Amygdala (tissue), 56 donors: ENCODE measurements around the gene PRSS33.

Experiments used
- DNase-seq, 56 donors: peaks; one replicate each; lab custom pipeline; 2025; lab: John Stamatoyannopoulos, UW

PRSS33 gene

GRCh38 chr16:2767140-2767731 is 20.1 kb downstream of the PRSS33 start:
- DNase-seq = no peak

- no peak for DNase-seq
Measured at GRCh38 chr16:2766430-2767139, 20.8 kb downstream of the PRSS33 start.

GRCh38 chr16:2765462-2766404 is 21.6 kb downstream of the PRSS33 start:
- DNase-seq = no peak

GRCh38 chr16:2764718-2765117 is 22.6 kb downstream of the PRSS33 start:
- DNase-seq = no peak

GRCh38 chr16:2763173-2763572 is 24.2 kb downstream of the PRSS33 start:
- no peak for DNase-seq

- no peak for DNase-seq
Measured at GRCh38 chr16:2762711-2763110, 24.6 kb downstream of the PRSS33 start.

- no peak for DNase-seq
Measured at GRCh38 chr16:2761886-2762583, 25.3 kb downstream of the PRSS33 start.

- no peak for DNase-seq
Measured at GRCh38 chr16:2761472-2761871, 25.9 kb downstream of the PRSS33 start.

- no peak for DNase-seq
Measured at GRCh38 chr16:2757344-2757743, 30.0 kb downstream of the PRSS33 start.

GRCh38 chr16:2756288-2757015 is 30.9 kb downstream of the PRSS33 start:
- DNase-seq = no peak

- no peak for DNase-seq
Measured at GRCh38 chr16:2755158-2755557, 32.2 kb downstream of the PRSS33 start.

- DNase-seq = peak in 1 of 56 donors; percentile 5
Measured at GRCh38 chr16:2753733-2754020, 33.7 kb downstream of the PRSS33 start.

- peak in 50 of 56 donors; percentile 44 to 99 (median 86) for DNase-seq
Measured at GRCh38 chr16:2752850-2753732, 34.3 kb downstream of the PRSS33 start.

- peak; percentile 61 to 99 (median 91) for DNase-seq
Measured at GRCh38 chr16:2752035-2752849, 35.1 kb downstream of the PRSS33 start, which contains the start of gene SRRM2. Gene SRRM2 (plus strand): TSS chr16:2752638. CDS start chr16:2756365, 3,727 bp downstream.

GRCh38 chr16:2751577-2752034 is 35.8 kb downstream of the PRSS33 start:
- DNase-seq = peak in 5 of 56 donors; percentile 28 to 68 (median 46)

GRCh38 chr16:2749936-2750335 is 37.4 kb downstream of the PRSS33 start:
- no peak for DNase-seq

GRCh38 chr16:2749476-2749875 is 37.9 kb downstream of the PRSS33 start:
- DNase-seq = no peak
